PC-3 (cell line): ENCODE results near the gene USP32.
"Not testable (repeated sequence)": the region's sequence is repeated elsewhere in the genome, so short reads cannot be mapped to it uniquely, and the experiment has no call there.

Experiments
- EZH2 ChIP-seq: fragments of 300-600 bp; sonication (generic); IDR thresholded peaks from one replicate; pipeline ENCODE4 v1.6.1; 2017; ENCODE audit warnings: antibody characterized with exemption, mild to moderate bottlenecking, low read length; ENCODE audit not compliant: unreplicated experiment
- EZH2phosphoT487 ChIP-seq: fragments of 300-600 bp; sonication (generic); IDR thresholded peaks from 2 replicates; pipeline ENCODE4 v1.6.1; 2018; ENCODE audit warnings: mild to moderate bottlenecking, antibody characterized with exemption, low read length, borderline replicate concordance
- TF ChIP-seq, protein P1 (sequence below): fragments of 300-600 bp; sonication (generic); conservative IDR thresholded peaks from 2 replicates; pipeline ENCODE4 v1.5.1; 2017; ENCODE audit warnings: antibody characterized with exemption, low read depth, mild to moderate bottlenecking, low read length

DNA sequence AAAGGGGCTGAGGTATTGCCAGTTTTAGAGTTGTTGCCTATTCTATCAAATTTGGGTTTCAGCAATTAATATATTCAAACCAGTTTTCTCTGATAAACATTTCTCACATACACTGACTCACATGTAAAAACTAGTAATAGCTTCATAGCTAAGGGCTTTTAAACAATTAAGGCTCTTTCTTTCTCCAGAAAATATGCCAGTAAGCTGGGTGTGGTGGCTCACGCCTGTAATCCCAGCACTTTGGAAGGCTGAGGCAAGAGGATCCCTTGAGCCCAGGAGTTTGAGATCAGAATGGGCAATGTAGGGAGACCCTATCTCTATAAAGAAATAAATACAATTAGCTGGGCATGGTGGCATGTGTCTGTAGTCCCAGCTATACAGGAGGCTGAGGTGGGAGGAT lies 193.3 kb downstream of the USP32 start:
- not testable (repeated sequence) for TF ChIP-seq EZH2, EZH2phosphoT487
- TF ChIP-seq, protein P1, sequence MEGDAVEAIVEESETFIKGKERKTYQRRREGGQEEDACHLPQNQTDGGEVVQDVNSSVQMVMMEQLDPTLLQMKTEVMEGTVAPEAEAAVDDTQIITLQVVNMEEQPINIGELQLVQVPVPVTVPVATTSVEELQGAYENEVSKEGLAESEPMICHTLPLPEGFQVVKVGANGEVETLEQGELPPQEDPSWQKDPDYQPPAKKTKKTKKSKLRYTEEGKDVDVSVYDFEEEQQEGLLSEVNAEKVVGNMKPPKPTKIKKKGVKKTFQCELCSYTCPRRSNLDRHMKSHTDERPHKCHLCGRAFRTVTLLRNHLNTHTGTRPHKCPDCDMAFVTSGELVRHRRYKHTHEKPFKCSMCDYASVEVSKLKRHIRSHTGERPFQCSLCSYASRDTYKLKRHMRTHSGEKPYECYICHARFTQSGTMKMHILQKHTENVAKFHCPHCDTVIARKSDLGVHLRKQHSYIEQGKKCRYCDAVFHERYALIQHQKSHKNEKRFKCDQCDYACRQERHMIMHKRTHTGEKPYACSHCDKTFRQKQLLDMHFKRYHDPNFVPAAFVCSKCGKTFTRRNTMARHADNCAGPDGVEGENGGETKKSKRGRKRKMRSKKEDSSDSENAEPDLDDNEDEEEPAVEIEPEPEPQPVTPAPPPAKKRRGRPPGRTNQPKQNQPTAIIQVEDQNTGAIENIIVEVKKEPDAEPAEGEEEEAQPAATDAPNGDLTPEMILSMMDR = not testable (repeated sequence)
